ENCODE data around the gene GNAS. TPM values are rescaled to one million over a fixed set of nuclear protein-coding genes. Genes with fewer than 3 reads are reported as not detected.
"Not testable (repeated sequence)": the region's sequence is repeated elsewhere in the genome, so short reads cannot be mapped to it uniquely, and the experiment has no call there.

The GNAS gene
- total RNA-seq, 4 donors from 2014 or later, result 484 to 621 (median 524) TPM

- no peak for DNase-seq (ENCODE audit: low spot score in 2 of 2)
- Histone ChIP-seq H3K27ac (no peak overlapping the region), H3K27me3 (peaks cover 0 to under 1% of the 10 kb centered on the region in 2 donors), H3K9me3 (no peaks in the 10 kb centered on the region), H3K4me3 (no peak overlapping the region), H3K4me1 (no peaks in the 10 kb centered on the region), H3K36me3 (no peaks in the 10 kb centered on the region)
- WGBS, 2 donors, result 80 to 89% methylated on average over 2 of the region's 2 CpGs
- TF ChIP-seq EP300 (IDR thresholded peaks at IDR 0.05), result no peak
- no peak for TF ChIP-seq POLR2A (IDR thresholded peaks at IDR 0.05)
- TF ChIP-seq CTCF (IDR thresholded peaks at IDR 0.05), result no peak
These were observed 24.4 kb upstream of the GNAS start for GRCh38 chr20:58828136-58828535.

GRCh38 chr20:58828804-58829203 lies 23.7 kb upstream of the GNAS start:
- not testable (repeated sequence) for H3K27me3 ChIP-seq; H3K27ac ChIP-seq; DNase-seq (ENCODE audit: low spot score in 2 of 2); H3K4me3 ChIP-seq; H3K4me1 ChIP-seq; H3K9me3 ChIP-seq; H3K36me3 ChIP-seq
- 96 to 97% methylated on average over 4 to 5 of the region's 5 CpGs for WGBS, 2 donors

- H3K9me3 ChIP-seq, result no peaks in the 10 kb centered on the region
- TF ChIP-seq EP300 (IDR thresholded peaks at IDR 0.05) (no peak), CTCF (IDR thresholded peaks at IDR 0.05) (no peak), POLR2A (IDR thresholded peaks at IDR 0.05) (no peak)
- H3K27ac ChIP-seq, result no peak overlapping the region
- no peak for DNase-seq (ENCODE audit: low spot score in 2 of 2)
- WGBS, 2 donors, result 62 to 69% methylated on average over 6 of the region's 6 CpGs
- no peaks in the 10 kb centered on the region for H3K4me1 ChIP-seq
- H3K27me3 ChIP-seq, result peaks cover 0 to 11% of the 10 kb centered on the region in 2 donors
- no peak overlapping the region for H3K4me3 ChIP-seq
- no peaks in the 10 kb centered on the region for H3K36me3 ChIP-seq
These were observed 23.0 kb upstream of the GNAS start for GRCh38 chr20:58829531-58829941.

GRCh38 chr20:58832457-58832856 lies 20.1 kb upstream of the GNAS start:
- peaks cover 0 to 13% of the 10 kb centered on the region in 2 donors for H3K27me3 ChIP-seq
- no peaks in the 10 kb centered on the region for H3K9me3 ChIP-seq
- no peak for DNase-seq (ENCODE audit: low spot score in 2 of 2)
- no peak overlapping the region for H3K27ac ChIP-seq
- H3K4me3 ChIP-seq, result no peak overlapping the region
- WGBS, 2 donors, result 64 to 75% methylated on average over 4 of the region's 4 CpGs
- H3K36me3 ChIP-seq, result no peaks in the 10 kb centered on the region
- TF ChIP-seq POLR2A (IDR thresholded peaks at IDR 0.05) (no peak), CTCF (IDR thresholded peaks at IDR 0.05) (no peak), EP300 (IDR thresholded peaks at IDR 0.05) (no peak)
- no peaks in the 10 kb centered on the region for H3K4me1 ChIP-seq

GRCh38 chr20:58833921-58834320 lies 18.6 kb upstream of the GNAS start:
- H3K27ac ChIP-seq, result no peak overlapping the region
- no peaks in the 10 kb centered on the region for H3K36me3 ChIP-seq
- H3K4me3 ChIP-seq, result no peak overlapping the region
- no peaks in the 10 kb centered on the region for H3K4me1 ChIP-seq
- peaks cover 0 to 24% of the 10 kb centered on the region in 2 donors for H3K27me3 ChIP-seq
- no peaks in the 10 kb centered on the region for H3K9me3 ChIP-seq
- 89 to 91% methylated on average over 10 of the region's 10 CpGs for WGBS, 2 donors
- no peak for DNase-seq (ENCODE audit: low spot score in 2 of 2)
- no peak for TF ChIP-seq POLR2A (IDR thresholded peaks at IDR 0.05)
- no peak for TF ChIP-seq CTCF (IDR thresholded peaks at IDR 0.05)
- TF ChIP-seq EP300 (IDR thresholded peaks at IDR 0.05), result no peak

- Histone ChIP-seq H3K27me3 (peaks cover 0 to 37% of the 10 kb centered on the region in 2 donors), H3K9me3 (no peaks in the 10 kb centered on the region), H3K27ac (no peak overlapping the region), H3K36me3 (no peaks in the 10 kb centered on the region), H3K4me3 (no peak overlapping the region), H3K4me1 (peaks cover 0 to 10% (median 0%) of the 10 kb centered on the region in 4 donors)
- WGBS, 2 donors, result 63 to 76% methylated on average over 2 of the region's 2 CpGs
- DNase-seq (ENCODE audit: low spot score in 2 of 2), result no peak
- no peak for TF ChIP-seq EP300 (IDR thresholded peaks at IDR 0.05)
- TF ChIP-seq POLR2A (IDR thresholded peaks at IDR 0.05), result no peak
- TF ChIP-seq CTCF (IDR thresholded peaks at IDR 0.05), result no peak
These were observed 17.3 kb upstream of the GNAS start for GRCh38 chr20:58835231-58835630.
